ENCODE data around the gene MED13L.

DNA sequence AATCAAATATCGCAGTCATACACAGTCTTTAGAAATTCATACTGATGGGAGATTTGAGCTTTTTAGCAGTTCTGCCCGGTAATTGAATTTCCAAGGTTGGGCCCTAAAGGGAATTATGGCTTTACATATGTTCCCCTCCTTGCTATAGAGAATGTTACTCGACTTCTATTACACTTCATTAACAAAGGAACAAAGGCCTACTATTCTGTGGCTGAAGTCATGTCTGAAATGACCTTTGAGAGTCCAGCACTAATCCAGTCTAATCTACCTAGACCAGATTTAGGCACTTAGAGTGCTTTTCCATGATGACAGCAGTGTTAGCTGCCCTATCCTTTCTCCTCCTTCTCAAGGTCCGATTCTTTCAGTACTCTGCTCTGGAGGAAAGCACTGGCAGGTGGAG, 305.3 kb downstream of the MED13L start:
- TF ChIP-seq, protein P1, sequence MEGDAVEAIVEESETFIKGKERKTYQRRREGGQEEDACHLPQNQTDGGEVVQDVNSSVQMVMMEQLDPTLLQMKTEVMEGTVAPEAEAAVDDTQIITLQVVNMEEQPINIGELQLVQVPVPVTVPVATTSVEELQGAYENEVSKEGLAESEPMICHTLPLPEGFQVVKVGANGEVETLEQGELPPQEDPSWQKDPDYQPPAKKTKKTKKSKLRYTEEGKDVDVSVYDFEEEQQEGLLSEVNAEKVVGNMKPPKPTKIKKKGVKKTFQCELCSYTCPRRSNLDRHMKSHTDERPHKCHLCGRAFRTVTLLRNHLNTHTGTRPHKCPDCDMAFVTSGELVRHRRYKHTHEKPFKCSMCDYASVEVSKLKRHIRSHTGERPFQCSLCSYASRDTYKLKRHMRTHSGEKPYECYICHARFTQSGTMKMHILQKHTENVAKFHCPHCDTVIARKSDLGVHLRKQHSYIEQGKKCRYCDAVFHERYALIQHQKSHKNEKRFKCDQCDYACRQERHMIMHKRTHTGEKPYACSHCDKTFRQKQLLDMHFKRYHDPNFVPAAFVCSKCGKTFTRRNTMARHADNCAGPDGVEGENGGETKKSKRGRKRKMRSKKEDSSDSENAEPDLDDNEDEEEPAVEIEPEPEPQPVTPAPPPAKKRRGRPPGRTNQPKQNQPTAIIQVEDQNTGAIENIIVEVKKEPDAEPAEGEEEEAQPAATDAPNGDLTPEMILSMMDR (conservative IDR thresholded peaks at IDR 0.05; ENCODE audit: low read length): no peak
- no peak for TF ChIP-seq EZH2phosphoT487 (IDR thresholded peaks at IDR 0.05; ENCODE audit: borderline replicate concordance, low read depth, low read length)

Measured in OCI-LY7 (cell line).